ENCODE measurements around the gene KCTD10. TPM values are rescaled to one million over a fixed set of nuclear protein-coding genes. Genes with fewer than 3 reads are reported as not detected.
"Not testable (repeated sequence)": the region's sequence is repeated elsewhere in the genome, so short reads cannot be mapped to it uniquely, and the experiment has no call there.

KCTD10 gene
- total and polyA plus RNA-seq, 5 donors: 16.5 to 76.9 (median 32.5) TPM

DNA sequence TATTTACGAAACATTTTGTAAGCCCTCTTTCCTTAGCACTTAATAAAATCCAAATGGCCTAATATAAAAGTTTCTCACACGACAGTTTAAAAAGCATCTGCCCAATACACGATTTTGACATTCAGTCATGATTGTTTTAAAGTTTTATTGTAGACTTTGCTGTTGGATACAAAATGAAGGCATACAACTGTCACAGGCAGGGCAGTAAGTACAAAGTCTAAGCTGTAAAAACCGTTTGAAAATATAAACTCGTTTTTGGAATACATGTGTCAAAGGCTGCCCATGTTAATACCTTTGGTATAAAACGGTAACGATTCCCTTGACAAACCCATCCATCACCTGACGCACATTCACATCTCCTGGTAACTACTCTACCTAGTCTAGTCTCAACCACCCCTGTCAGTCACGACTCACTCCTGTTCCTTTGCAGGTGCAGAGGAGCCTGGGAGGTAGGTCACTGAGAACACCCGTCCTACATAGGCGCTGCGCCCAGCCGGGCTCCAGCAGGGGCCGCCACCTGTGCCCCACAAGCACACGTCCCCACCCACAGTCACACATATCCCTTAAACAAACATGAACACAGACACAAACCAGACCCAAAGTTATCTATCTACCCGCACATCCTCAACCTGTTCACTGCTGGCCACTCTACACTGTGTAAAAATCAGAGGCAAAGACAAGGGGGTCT is 27.1 kb downstream of the KCTD10 start:
- Histone ChIP-seq H3K27ac (ENCODE audit: low read length) (no peak overlapping the region), H3K27me3 (ENCODE audit: control insufficient read depth, insufficient read depth) (no peaks in the 10 kb centered on the region)

DNA sequence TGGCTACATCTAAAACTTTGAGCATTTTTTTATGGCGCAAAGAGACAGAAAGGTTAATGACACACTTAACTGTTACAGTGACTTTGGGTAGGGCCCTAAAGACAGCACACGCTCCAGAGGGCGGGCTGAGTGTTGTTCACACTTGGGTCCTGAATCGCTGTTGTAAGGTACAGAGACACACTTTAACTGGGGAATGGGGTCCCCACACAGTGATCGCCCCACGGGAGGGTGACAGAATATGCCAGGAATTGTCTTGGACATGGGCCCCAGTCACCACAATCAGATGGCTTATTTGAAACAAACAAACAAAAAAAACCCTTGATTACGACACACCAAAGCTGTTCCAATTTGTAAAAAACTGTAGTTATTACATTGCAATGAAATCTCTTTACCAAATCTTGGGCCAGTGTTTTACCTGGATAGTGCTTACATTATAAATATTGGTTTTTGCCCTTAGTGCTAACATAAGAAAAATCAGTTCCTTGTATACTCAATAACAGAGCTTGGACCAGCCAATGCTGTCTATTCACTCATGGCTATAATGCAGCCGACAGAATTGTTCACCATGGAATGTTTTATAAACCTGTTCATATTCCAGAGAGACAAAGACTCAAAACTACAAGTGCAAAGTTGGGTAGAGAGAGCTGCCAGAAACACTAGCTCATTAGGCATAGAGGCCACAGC is 28.3 kb downstream of the KCTD10 start:
- no peaks in the 10 kb centered on the region for H3K9me3 ChIP-seq (ENCODE audit: control insufficient read depth, low read length)
- no peaks in the 10 kb centered on the region for H3K27me3 ChIP-seq (ENCODE audit: control insufficient read depth, insufficient read depth)
- H3K4me1 ChIP-seq (ENCODE audit: control insufficient read depth, insufficient read depth, low read length): peaks cover 4% of the 10 kb centered on the region
- ATAC-seq (no peak), DNase-seq (no peak)
- H3K4me3 ChIP-seq (ENCODE audit: low read length): no peak overlapping the region
- no peak overlapping the region for H3K27ac ChIP-seq (ENCODE audit: low read length)
- 92% methylated on average over 8 of the region's 8 CpGs for WGBS
- intact Hi-C loops (cut with DNase I): no loop called here

More for the DNA sequence above, 27.1 kb downstream of the KCTD10 start:
- no peaks in the 10 kb centered on the region for H3K9me3 ChIP-seq (ENCODE audit: control insufficient read depth, low read length)
- DNase-seq (no peak), ATAC-seq (no peak)
- WGBS: 81% methylated on average over 16 of the region's 16 CpGs
- H3K4me3 ChIP-seq (ENCODE audit: low read length): no peak overlapping the region
- peaks cover 4% of the 10 kb centered on the region for H3K4me1 ChIP-seq (ENCODE audit: control insufficient read depth, insufficient read depth, low read length)
- intact Hi-C loops (cut with DNase I): no loop called here

DNA sequence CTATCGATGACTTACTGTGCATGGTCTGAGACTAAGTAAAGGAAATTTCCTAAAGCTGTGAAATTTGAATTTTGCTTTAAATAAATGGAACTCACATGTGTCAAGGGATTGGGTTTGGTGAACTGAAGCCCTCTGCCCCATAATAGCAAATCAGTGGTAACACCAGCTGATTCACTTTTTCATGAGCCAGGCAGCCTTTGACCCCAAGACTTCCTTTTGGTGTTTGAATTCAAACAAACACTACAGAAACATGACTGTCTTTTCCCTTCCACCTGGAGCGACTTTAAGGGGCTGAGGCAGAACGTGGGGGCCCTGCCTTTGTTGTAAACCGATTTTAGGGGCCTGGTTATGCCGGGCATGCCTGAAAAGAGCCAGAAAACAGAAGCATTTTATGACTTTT is 28.8 kb downstream of the KCTD10 start:
- intact Hi-C loops (cut with DNase I): no loop called here
- Histone ChIP-seq H3K9me3 (ENCODE audit: control insufficient read depth, low read length) (no peaks in the 10 kb centered on the region), H3K4me1 (ENCODE audit: control insufficient read depth, insufficient read depth, low read length) (peaks cover 4% of the 10 kb centered on the region), H3K4me3 (ENCODE audit: low read length) (no peak overlapping the region), H3K27ac (ENCODE audit: low read length) (no peak overlapping the region), H3K27me3 (ENCODE audit: control insufficient read depth, insufficient read depth) (no peaks in the 10 kb centered on the region)
- ATAC-seq (no peak), DNase-seq (no peak)
- 85% methylated on average over 5 of the region's 5 CpGs for WGBS

DNA sequence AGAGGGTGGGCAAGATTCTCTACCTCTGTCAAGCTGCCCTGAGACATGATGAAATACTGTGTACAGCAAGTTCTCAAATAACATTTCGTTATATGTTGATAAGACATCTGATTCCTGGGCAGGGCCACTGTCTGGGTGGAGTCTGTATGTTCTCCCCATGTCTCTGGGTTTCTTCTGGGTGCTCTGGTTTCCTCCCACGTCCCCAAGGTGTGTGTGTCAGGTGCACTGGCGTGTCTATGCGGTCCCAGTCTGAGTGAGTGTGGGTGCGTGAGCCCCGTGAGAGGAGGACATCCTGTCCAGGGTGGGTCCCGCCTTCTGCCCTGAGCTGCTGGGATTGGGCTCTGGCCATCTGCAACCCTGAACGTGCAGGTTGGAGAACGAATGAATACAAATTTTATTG is 29.6 kb downstream of the KCTD10 start:
- no peaks in the 10 kb centered on the region for H3K27me3 ChIP-seq (ENCODE audit: control insufficient read depth, insufficient read depth)
- intact Hi-C loops (cut with DNase I): no loop called here
- peak overlapping the region; percentile 53 for H3K27ac ChIP-seq (ENCODE audit: low read length)
- H3K4me3 ChIP-seq (ENCODE audit: low read length): no peak overlapping the region
- no peaks in the 10 kb centered on the region for H3K9me3 ChIP-seq (ENCODE audit: control insufficient read depth, low read length)
- 78% methylated on average over 9 of the region's 9 CpGs for WGBS
- H3K4me1 ChIP-seq (ENCODE audit: control insufficient read depth, insufficient read depth, low read length): peaks cover 4% of the 10 kb centered on the region
- ATAC-seq: peak in 1 of 2 donors; percentile 5
- no peak for DNase-seq

- peak in 1 of 3 donors; percentile 28 for DNase-seq
- ATAC-seq: peak; percentile 50 to 57
- Histone ChIP-seq H3K27ac (ENCODE audit: low read length) (no peak overlapping the region), H3K4me1 (ENCODE audit: control insufficient read depth, insufficient read depth, low read length) (peaks cover 4% of the 10 kb centered on the region), H3K4me3 (ENCODE audit: low read length) (no peak overlapping the region), H3K9me3 (ENCODE audit: control insufficient read depth, low read length) (no peaks in the 10 kb centered on the region), H3K27me3 (ENCODE audit: control insufficient read depth, insufficient read depth) (no peaks in the 10 kb centered on the region)
- intact Hi-C loops (cut with DNase I): no loop called here
- 58% methylated on average over 8 of the region's 8 CpGs for WGBS
These were observed 30.2 kb downstream of the KCTD10 start for GRCh38 chr12:109446869-109447268.

- ATAC-seq (no peak), DNase-seq (no peak)
- Histone ChIP-seq H3K4me1 (ENCODE audit: control insufficient read depth, insufficient read depth, low read length) (peaks cover 4% of the 10 kb centered on the region), H3K27ac (ENCODE audit: low read length) (no peak overlapping the region), H3K9me3 (ENCODE audit: control insufficient read depth, low read length) (no peaks in the 10 kb centered on the region), H3K4me3 (ENCODE audit: low read length) (no peak overlapping the region), H3K27me3 (ENCODE audit: control insufficient read depth, insufficient read depth) (no peaks in the 10 kb centered on the region)
- intact Hi-C loops (cut with DNase I): no loop called here
- 90% methylated on average over 2 of the region's 2 CpGs for WGBS
These were observed 31.9 kb downstream of the KCTD10 start for GRCh38 chr12:109445191-109445609.

GRCh38 chr12:109444259-109444658 is 32.8 kb downstream of the KCTD10 start:
- Histone ChIP-seq H3K27ac (ENCODE audit: low read length) (peak overlapping the region; percentile 9), H3K9me3 (ENCODE audit: control insufficient read depth, low read length) (no peaks in the 10 kb centered on the region), H3K27me3 (ENCODE audit: control insufficient read depth, insufficient read depth) (no peaks in the 10 kb centered on the region), H3K4me1 (ENCODE audit: control insufficient read depth, insufficient read depth, low read length) (peaks cover 4% of the 10 kb centered on the region), H3K4me3 (ENCODE audit: low read length) (no peak overlapping the region)
- intact Hi-C loops (cut with DNase I): no loop called here
- ATAC-seq (peak; percentile 2 to 9), DNase-seq (no peak)
- WGBS: 51% methylated on average over 6 of the region's 6 CpGs

- ATAC-seq: peak; percentile 70 to 80
- 65% methylated on average over 5 of the region's 5 CpGs for WGBS
These were observed 33.3 kb downstream of the KCTD10 start for GRCh38 chr12:109443794-109444193.

DNA sequence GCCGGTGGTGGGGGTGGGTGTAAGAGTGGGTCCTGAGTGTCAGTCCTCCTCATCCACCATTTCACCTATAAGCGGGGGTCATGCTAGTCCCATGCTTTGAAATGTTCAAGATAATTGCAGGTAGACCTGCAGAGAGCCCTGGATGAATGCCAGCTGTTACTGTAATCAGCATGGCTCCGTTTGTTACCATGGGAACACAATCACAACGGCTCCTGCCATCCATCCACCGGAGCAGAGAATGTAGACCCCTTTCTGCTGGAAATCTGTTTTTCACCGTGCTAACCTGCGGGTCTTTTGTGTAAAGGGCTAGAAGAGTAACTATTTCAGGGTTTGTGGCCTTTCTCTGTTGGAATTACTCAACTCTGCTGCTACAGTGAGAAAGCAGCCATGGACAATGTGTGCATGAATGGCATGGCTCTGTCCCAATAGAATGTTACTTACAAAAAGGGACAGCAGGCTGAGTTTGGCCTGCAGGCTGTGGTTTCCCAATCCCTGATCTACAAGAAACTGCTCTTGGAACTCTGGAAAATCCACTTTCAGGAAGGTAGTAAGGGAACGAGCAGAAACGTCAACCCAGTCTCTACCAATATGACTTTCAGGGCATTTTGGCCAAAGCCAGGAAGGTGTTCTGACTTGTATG is 36.1 kb downstream of the KCTD10 start:
- H3K27me3 ChIP-seq (ENCODE audit: control insufficient read depth, insufficient read depth): no peaks in the 10 kb centered on the region

More at GRCh38 chr12:109443794-109444193, 33.3 kb downstream of the KCTD10 start:
- no peaks in the 10 kb centered on the region for H3K9me3 ChIP-seq (ENCODE audit: control insufficient read depth, low read length)
- intact Hi-C loops (cut with DNase I): no loop called here
- no peaks in the 10 kb centered on the region for H3K27me3 ChIP-seq (ENCODE audit: control insufficient read depth, insufficient read depth)
- H3K27ac ChIP-seq (ENCODE audit: low read length): peak overlapping the region; percentile 9
- DNase-seq: no peak
- H3K4me1 ChIP-seq (ENCODE audit: control insufficient read depth, insufficient read depth, low read length): peaks cover 4% of the 10 kb centered on the region
- no peak overlapping the region for H3K4me3 ChIP-seq (ENCODE audit: low read length)

GRCh38 chr12:109439951-109440350 is 37.1 kb downstream of the KCTD10 start:
- H3K4me1 ChIP-seq (ENCODE audit: control insufficient read depth, insufficient read depth, low read length); H3K9me3 ChIP-seq (ENCODE audit: control insufficient read depth, low read length); H3K27ac ChIP-seq (ENCODE audit: low read length); H3K27me3 ChIP-seq (ENCODE audit: control insufficient read depth, insufficient read depth); H3K4me3 ChIP-seq (ENCODE audit: low read length); ATAC-seq: not testable (repeated sequence)
- DNase-seq: peak in 1 of 3 donors; percentile 5
- 96% methylated on average over 13 of the region's 13 CpGs for WGBS
- intact Hi-C loops (cut with DNase I): loop anchor here in 2 of 4 donors (5.0 kb wide), 2 partner anchors 32 to 37 kb away; partner anchors contain the start of genes KCTD10 (in 1 of the 2) and UBE3B (in 1 of the 2)

More for the DNA sequence above, 36.1 kb downstream of the KCTD10 start:
- peak in 1 of 2 donors; percentile 22 for ATAC-seq
- DNase-seq: no peak
- H3K9me3 ChIP-seq (ENCODE audit: control insufficient read depth, low read length): no peaks in the 10 kb centered on the region
- intact Hi-C loops (cut with DNase I): no loop called here
- H3K4me1 ChIP-seq (ENCODE audit: control insufficient read depth, insufficient read depth, low read length): no peaks in the 10 kb centered on the region
- no peak overlapping the region for H3K4me3 ChIP-seq (ENCODE audit: low read length)
- WGBS: 58% methylated on average over 9 of the region's 9 CpGs
- H3K27ac ChIP-seq (ENCODE audit: low read length): no peak overlapping the region

DNA sequence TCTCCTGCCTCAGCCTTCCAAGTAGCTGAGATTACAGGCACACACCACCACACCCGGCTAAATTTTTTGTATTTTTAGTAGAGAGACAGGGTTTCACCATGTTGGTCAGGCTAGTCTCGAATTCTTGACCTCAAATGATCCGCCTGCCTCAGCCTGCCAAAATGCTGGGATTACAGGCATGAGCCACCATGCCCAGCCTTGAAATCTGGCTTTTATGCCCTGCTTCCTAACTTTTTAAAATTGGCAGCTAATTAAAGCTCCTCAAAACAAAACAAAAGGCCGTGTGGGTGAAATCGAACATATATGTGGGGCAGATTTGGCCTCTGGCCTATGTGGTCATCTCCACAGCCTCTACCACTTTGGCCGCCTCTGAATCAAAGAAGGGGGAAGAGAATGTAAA is 37.9 kb downstream of the KCTD10 start:
- H3K9me3 ChIP-seq (ENCODE audit: control insufficient read depth, low read length): no peaks in the 10 kb centered on the region
- H3K4me3 ChIP-seq (ENCODE audit: low read length): no peak overlapping the region
- WGBS: 90% methylated on average over 6 of the region's 6 CpGs
- DNase-seq (no peak), ATAC-seq (no peak)
- H3K4me1 ChIP-seq (ENCODE audit: control insufficient read depth, insufficient read depth, low read length): no peaks in the 10 kb centered on the region
- intact Hi-C loops (cut with DNase I): loop anchor here in 2 of 4 donors (5.0 kb wide), 2 partner anchors 33 to 38 kb away; partner anchors contain the start of genes KCTD10 (in 1 of the 2) and UBE3B (in 1 of the 2)
- no peak overlapping the region for H3K27ac ChIP-seq (ENCODE audit: low read length)
- H3K27me3 ChIP-seq (ENCODE audit: control insufficient read depth, insufficient read depth): no peaks in the 10 kb centered on the region

Measured in right cardiac atrium (tissue), 5 donors.